Right kidney (tissue), 1 donor: ENCODE results near the gene SPNS1.
A peak's percentile ranks its signal among the peaks of the same experiment; 100 is the strongest.

ENCODE experiments used
- DNase-seq: peaks from one replicate; pipeline ENCODE4 v3.0.0-alpha.2; 2016

SPNS1 gene

DNA sequence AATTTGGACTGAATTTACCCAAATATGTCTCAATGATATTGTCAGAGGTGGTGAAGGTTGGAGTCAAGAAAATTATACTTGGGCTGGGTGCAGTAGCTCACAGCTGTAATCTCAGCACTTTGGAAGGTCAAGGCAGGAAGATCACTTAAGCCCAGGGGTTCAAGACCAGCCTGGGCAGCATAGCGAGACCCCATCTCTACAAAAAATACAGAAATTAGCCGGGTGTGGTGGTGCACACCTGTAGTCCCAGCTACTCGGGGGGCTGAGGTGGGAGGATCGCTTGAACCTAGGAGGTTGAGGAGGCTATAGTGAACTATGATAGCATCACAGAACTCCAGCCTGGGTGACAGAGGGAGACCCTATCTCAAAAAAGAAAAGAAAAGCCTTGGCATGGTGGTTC lies 51.2 kb downstream of the SPNS1 start:
- DNase-seq = no peak

DNA sequence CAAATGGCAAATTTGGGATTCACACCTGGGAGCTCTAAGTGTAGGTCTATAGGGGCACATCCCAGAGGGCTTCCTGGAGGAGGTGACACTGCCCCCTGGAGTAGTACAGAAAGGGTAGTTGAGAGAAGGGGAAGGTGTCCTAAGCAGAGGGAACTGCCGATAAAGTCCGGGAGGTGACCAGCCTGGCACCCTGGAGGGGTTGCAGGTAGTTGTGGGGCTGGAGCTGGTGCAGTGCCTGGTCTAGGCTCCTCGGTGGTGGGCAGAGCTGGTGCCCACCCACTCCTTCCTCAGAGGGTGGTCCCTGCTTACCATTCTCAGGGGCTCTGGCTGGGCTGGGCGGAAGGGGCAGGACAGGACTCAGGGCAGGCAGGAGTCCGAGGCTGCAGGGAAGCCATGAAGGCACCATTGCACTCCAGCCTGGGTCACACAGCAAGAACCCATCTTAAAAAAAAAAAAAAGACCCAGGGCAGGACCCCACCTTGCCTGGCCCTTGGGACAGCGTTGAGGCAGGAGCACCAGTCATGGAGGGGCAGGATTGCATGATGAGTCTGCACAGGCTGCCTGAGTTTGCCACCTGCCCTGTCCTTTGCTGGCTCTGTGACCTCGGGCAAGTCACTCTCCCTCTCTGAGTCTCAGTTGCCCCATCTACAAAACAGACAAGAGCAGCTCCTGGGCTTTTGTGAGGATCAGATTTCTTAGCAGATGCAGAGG lies 54.0 kb downstream of the SPNS1 start:
- no peak for DNase-seq

DNA sequence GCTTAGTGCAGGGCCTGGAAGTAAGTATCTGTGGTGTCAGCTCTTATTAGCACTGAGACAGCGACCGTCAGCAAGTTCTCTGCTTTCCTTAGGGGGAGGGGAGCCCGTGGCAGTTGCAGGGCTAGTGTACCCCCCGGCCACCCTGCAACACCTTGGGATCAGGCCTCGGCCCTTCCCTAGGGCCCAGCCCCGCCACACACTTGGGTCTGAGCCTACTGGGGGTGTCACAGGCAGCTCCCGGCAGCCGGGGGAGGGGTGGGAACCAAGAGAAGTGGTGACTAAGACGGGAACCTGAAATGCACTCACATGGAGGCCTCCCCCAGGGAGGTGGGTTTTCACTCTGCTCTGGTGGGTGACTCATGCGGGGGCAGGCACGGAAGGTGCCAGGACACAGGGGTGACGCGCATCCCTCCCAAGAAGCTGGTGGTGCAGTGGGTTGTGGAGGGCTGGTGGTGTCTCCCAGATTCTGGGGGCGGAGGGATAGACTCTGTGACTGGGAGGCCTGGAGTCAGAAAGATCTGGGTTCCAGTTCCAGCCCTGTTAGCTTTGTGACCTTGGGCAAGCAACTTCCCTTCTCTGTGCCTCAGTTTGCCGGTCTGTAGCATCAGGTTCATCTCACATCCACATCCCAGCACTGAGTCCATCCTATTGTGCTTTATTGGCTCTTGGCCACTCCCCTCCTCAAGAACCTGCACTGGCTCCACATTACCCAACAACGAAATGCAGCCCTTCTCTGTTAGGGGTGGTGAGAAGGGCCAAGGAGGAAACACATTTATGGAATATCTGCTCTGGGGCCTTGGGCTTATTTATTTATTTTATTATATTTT lies 54.8 kb downstream of the SPNS1 start:
- peak; percentile 18 for DNase-seq

DNA sequence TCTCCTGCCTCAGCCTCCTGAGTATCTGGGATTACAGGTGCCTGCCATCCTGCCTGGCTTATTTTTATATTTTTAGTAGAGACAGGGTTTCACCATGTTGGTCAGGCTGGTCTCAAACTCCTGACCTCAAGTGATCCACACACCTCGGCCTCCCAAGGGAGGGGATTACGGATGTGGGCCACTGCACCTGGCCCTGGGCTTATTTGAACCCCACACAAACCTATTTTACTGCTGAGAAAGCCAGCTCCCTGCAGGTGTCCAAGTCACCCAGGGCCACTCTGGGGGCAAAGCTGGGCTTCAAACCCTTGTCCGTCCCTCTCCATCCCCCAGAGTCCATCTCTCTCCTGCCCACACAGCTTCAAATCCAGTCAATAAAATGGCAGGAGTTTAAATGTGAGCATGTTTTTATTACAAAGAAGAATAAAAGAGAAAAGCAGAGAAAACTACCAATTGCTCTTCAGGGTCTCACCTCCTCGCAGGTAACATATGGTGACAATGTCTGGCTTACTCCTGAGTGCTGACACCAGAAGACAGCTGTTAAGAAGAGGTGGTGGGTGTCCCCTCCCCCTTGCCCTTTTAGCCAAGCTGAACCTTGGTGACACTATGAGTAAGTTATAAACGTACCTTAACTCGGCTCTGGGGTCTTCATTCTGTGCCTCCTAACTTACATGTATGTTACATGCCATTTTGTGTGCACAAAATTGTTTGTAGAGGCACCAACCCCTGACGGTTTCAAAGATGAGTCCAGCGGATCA lies 55.7 kb downstream of the SPNS1 start:
- no peak for DNase-seq
